ENCODE results near the gene ATAD3A.

ATAD3A gene

GRCh38 chr1:1543706-1544099, 31.7 kb downstream of the ATAD3A start:
- TF ChIP-seq CTCF (IDR thresholded peaks at IDR 0.05; ENCODE audit: extremely low read depth, missing control alignments), result no peak
- no peak for DNase-seq (ENCODE audit: low spot score)

GRCh38 chr1:1544544-1544943, 32.6 kb downstream of the ATAD3A start:
- no peak for DNase-seq (ENCODE audit: low spot score)
- TF ChIP-seq CTCF (IDR thresholded peaks at IDR 0.05; ENCODE audit: extremely low read depth, missing control alignments), result no peak

- no peak for TF ChIP-seq CTCF (IDR thresholded peaks at IDR 0.05; ENCODE audit: extremely low read depth, missing control alignments)
- no peak for DNase-seq (ENCODE audit: low spot score)
Measured at GRCh38 chr1:1545946-1546737, 34.2 kb downstream of the ATAD3A start.

- no peak for DNase-seq (ENCODE audit: low spot score)
Measured at GRCh38 chr1:1547011-1547410, 35.0 kb downstream of the ATAD3A start.

GRCh38 chr1:1547476-1547875, 35.5 kb downstream of the ATAD3A start:
- DNase-seq (ENCODE audit: low spot score), result no peak
- TF ChIP-seq CTCF (IDR thresholded peaks at IDR 0.05; ENCODE audit: extremely low read depth, missing control alignments), result no peak

More at GRCh38 chr1:1547011-1547410, 35.0 kb downstream of the ATAD3A start:
- no peak for TF ChIP-seq CTCF (IDR thresholded peaks at IDR 0.05; ENCODE audit: extremely low read depth, missing control alignments)

- TF ChIP-seq CTCF (IDR thresholded peaks at IDR 0.05; ENCODE audit: extremely low read depth, missing control alignments), result no peak
- no peak for DNase-seq (ENCODE audit: low spot score)
Measured at GRCh38 chr1:1548591-1548990, 36.6 kb downstream of the ATAD3A start.

GRCh38 chr1:1550087-1550486, 38.1 kb downstream of the ATAD3A start:
- no peak for TF ChIP-seq CTCF (IDR thresholded peaks at IDR 0.05; ENCODE audit: extremely low read depth, missing control alignments)
- no peak for DNase-seq (ENCODE audit: low spot score)

All from GM20000 (cell line).